SK-N-SH (cell line): Measurements from ENCODE around the gene TBRG4. TPM values are rescaled to one million over a fixed set of nuclear protein-coding genes. Genes with fewer than 3 reads are reported as not detected.

Source experiments
- CTCF ChIA-PET: fragments of 300-600, 350-600 bp; formaldehyde crosslinking; extraction: SDS; loops from one replicate; lab custom pipeline; 2021; lab: Yijun Ruan, JAX
- POLR2A ChIA-PET: fragments of 350-600 bp; sonication (Branson Sonifier 250); formaldehyde crosslinking; extraction: SDS; loops from one replicate; lab custom pipeline; 2020; ENCODE audit warnings: antibody characterized with exemption, inconsistent platforms; lab: Yijun Ruan, JAX
- DNase-seq: peaks from one replicate; pipeline ENCODE4 v3.0.0; 2012
- H2AFZ ChIP-seq: fragments of 200-600 bp; sonication (generic); 2 replicates; pipeline ENCODE4 v1.8.1; 2016; ENCODE audit warnings: antibody characterized with exemption, mild to moderate bottlenecking, low read depth
- H3F3A ChIP-seq: fragments of 200-600 bp; sonication (generic); replicated peaks from 2 replicates; pipeline ENCODE3; 2016; ENCODE audit warnings: antibody characterized with exemption, mild to moderate bottlenecking; ENCODE audit not compliant: insufficient read depth
- H3K27ac ChIP-seq, 2 experiments: fragments of 200-500 bp in 1 of 2; fragments of 200-600 bp in 1 of 2; sonication (Bioruptor generic) in 1 of 2; sonication (generic), shearing (Covaris generic) in 1 of 2; 2 replicates each; pipeline versions ENCODE4 v1.5.1 to v1.6.1; 2014 to 2016; ENCODE audit warnings: low read depth in 2 of 2, inconsistent platforms in 1 of 2, low read length in 1 of 2, mild to moderate bottlenecking in 1 of 2, mixed read lengths in 1 of 2
- H3K27me3 ChIP-seq: fragments of 200-600 bp; sonication (generic), shearing (Covaris generic); 2 replicates; pipeline ENCODE4 v1.6.1; 2016; ENCODE audit warnings: mixed run types; ENCODE audit not compliant: insufficient read depth
- H3K36me3 ChIP-seq, 2 experiments: fragments of 200-500 bp in 1 of 2; fragments of 200-600 bp in 1 of 2; sonication (Bioruptor generic) in 1 of 2; sonication (generic) in 1 of 2; replicated peaks in 1 of 2; 2 replicates each; pipeline versions ENCODE3 to v1.5.1; 2014 to 2016; ENCODE audit warnings: low read length in 1 of 2, mild to moderate bottlenecking in 1 of 2; ENCODE audit not compliant: insufficient read depth in 2 of 2, control insufficient read depth in 1 of 2
- H3K4me1 ChIP-seq, 2 experiments: fragments of 200-500 bp in 1 of 2; fragments of 200-600 bp in 1 of 2; sonication (Bioruptor generic) in 1 of 2; sonication (generic), shearing (Covaris generic) in 1 of 2; 2 replicates each; pipeline versions ENCODE4 v1.5.1 to v1.6.1; 2014 to 2016; ENCODE audit warnings: low read depth in 1 of 2, low read length in 1 of 2, mixed run types in 1 of 2; ENCODE audit not compliant: insufficient read depth in 2 of 2, control insufficient read depth in 1 of 2
- H3K4me2 ChIP-seq: fragments of 200-600 bp; sonication (generic), shearing (Covaris generic); 2 replicates; pipeline ENCODE4 v1.6.1; 2017; ENCODE audit warnings: mixed run types
- H3K4me3 ChIP-seq, 2 experiments: fragments of 200-500 bp in 1 of 2; fragments of 200-600 bp in 1 of 2; sonication (Bioruptor generic) in 1 of 2; sonication (generic), shearing (Covaris generic) in 1 of 2; 2 replicates each; pipeline versions ENCODE4 v1.5.1 to v1.8.1; 2014 to 2016; ENCODE audit warnings: low read depth in 2 of 2, inconsistent platforms in 1 of 2, low read length in 1 of 2, mild to moderate bottlenecking in 1 of 2, mixed read lengths in 1 of 2, moderate library complexity in 1 of 2
- H3K79me2 ChIP-seq: fragments of 200-600 bp; sonication (generic); 2 replicates; pipeline ENCODE4 v1.8.1; 2017; ENCODE audit warnings: mild to moderate bottlenecking; ENCODE audit not compliant: insufficient read depth
- H3K9ac ChIP-seq: fragments of 200-600 bp; sonication (generic); 2 replicates; pipeline ENCODE4 v1.6.1; 2017; ENCODE audit warnings: mixed run types
- H3K9me2 ChIP-seq: fragments of 200-600 bp; sonication (generic); 2 replicates; pipeline ENCODE4 v1.6.1; 2017; ENCODE audit warnings: mixed run types
- H3K9me3 ChIP-seq: fragments of 200-600 bp; sonication (generic); 2 replicates; pipeline ENCODE4 v1.6.1; 2017; ENCODE audit warnings: mixed run types, mild to moderate bottlenecking, moderate library complexity
- H4K20me1 ChIP-seq: fragments of 200-600 bp; sonication (generic); 2 replicates; pipeline ENCODE4 v1.6.1; 2017; ENCODE audit warnings: mild to moderate bottlenecking, mixed run types; ENCODE audit not compliant: insufficient read depth
- CHD2 ChIP-seq: fragments of 150-350 bp; IDR thresholded peaks from 2 replicates; pipeline ENCODE4 v1.6.1; 2018; ENCODE audit warnings: low read length; ENCODE audit not compliant: partially characterized antibody
- EP300 ChIP-seq, 2 experiments: IDR thresholded peaks; 2 replicates each; pipeline versions ENCODE4 v1.4.0 to v1.6.1; 2012; ENCODE audit warnings: borderline replicate concordance in 1 of 2, low read depth in 1 of 2, low read length in 1 of 2
- EZH2phosphoT487 ChIP-seq: fragments of 200-600 bp; sonication (generic); IDR thresholded peaks from 2 replicates; pipeline ENCODE4 v1.6.1; 2017; ENCODE audit warnings: low read depth, mixed run types, mild to moderate bottlenecking, antibody characterized with exemption, moderate library complexity, borderline replicate concordance
- FOXM1 ChIP-seq: IDR thresholded peaks from 2 replicates; pipeline ENCODE4 v1.4.0; 2012; ENCODE audit warnings: low read depth, mild to moderate bottlenecking
- GABPA ChIP-seq: IDR thresholded peaks from 2 replicates; pipeline ENCODE4 v1.4.0; 2012; ENCODE audit warnings: low read depth, mild to moderate bottlenecking
- GATA2 ChIP-seq: sonication (generic); formaldehyde crosslinking; IDR thresholded peaks from 2 replicates; pipeline ENCODE4 v1.5.0; 2020; ENCODE audit warnings: mild to moderate bottlenecking, missing genetic modification reagents
- JUND ChIP-seq: IDR thresholded peaks from 2 replicates; pipeline ENCODE4 v1.4.0; 2012
- NFIC ChIP-seq: IDR thresholded peaks from 2 replicates; pipeline ENCODE4 v1.4.0; 2012; ENCODE audit warnings: borderline replicate concordance
- RAD21 ChIP-seq: IDR thresholded peaks from 2 replicates; pipeline ENCODE4 v1.6.1; 2012; ENCODE audit warnings: mild to moderate bottlenecking, low read length
- RCOR1 ChIP-seq: fragments of 150-350 bp; IDR thresholded peaks from 2 replicates; pipeline ENCODE4 v1.6.1; 2017; ENCODE audit warnings: antibody characterized with exemption, low read length
- RFX5 ChIP-seq: IDR thresholded peaks from 2 replicates; pipeline ENCODE4 v1.6.1; 2012; ENCODE audit warnings: mild to moderate bottlenecking, improper control_type of control experiment, low read length
- SIN3A ChIP-seq: IDR thresholded peaks from 2 replicates; pipeline ENCODE4 v1.6.1; 2012; ENCODE audit warnings: low read depth, mild to moderate bottlenecking, low read length, moderate library complexity, borderline replicate concordance
- TCF12 ChIP-seq: IDR thresholded peaks from 2 replicates; pipeline ENCODE4 v1.4.0; 2012
- TEAD4 ChIP-seq: IDR thresholded peaks from 2 replicates; pipeline ENCODE4 v1.4.0; 2012; ENCODE audit warnings: mild to moderate bottlenecking, borderline replicate concordance; ENCODE audit not compliant: insufficient read depth
- YY1 ChIP-seq: IDR thresholded peaks from 2 replicates; pipeline ENCODE4 v1.4.0; 2012; ENCODE audit warnings: low read depth, mild to moderate bottlenecking
- WGBS: methylation state at CpG from one replicate; pipeline ENCODE4 v1.1.6; 2017; ENCODE audit warnings: low lambda C conversion rate; 5-methylcytosine and 5-hydroxymethylcytosine counted together
- polyA plus RNA-seq, 3 experiments: library from polyadenylated mRNA; depleted of rRNA; stranded (reverse); fragments of >200 nt; gene quantifications; 2 replicates each; pipeline ENCODE4 v1.2.3, GENCODE V29; 2012
- TF ChIP-seq, protein P1 (sequence below): fragments of 200-600 bp; sonication (generic); IDR thresholded peaks from 2 replicates; pipeline ENCODE4 v1.6.1; 2017; ENCODE audit warnings: antibody characterized with exemption, mild to moderate bottlenecking, moderate library complexity
- TF ChIP-seq, protein P2 (sequence below): fragments of 150-350 bp; IDR thresholded peaks from 2 replicates; pipeline ENCODE4 v1.6.1; 2016; ENCODE audit warnings: mild to moderate bottlenecking, low read depth, low read length
- TF ChIP-seq, protein P3 (sequence below): fragments of 150-350 bp; IDR thresholded peaks from 2 replicates; pipeline ENCODE4 v1.6.1; 2017; ENCODE audit warnings: antibody characterized with exemption, low read length, low read depth, borderline replicate concordance
- TF ChIP-seq, protein P4 (sequence below): IDR thresholded peaks from 2 replicates; pipeline ENCODE4 v1.4.0; 2012; ENCODE audit warnings: low read depth, borderline replicate concordance

Gene TBRG4
- polyA plus RNA-seq, 1 of the 3 experiments (the other 2 are of a cell fraction): 76.2 TPM

DNA sequence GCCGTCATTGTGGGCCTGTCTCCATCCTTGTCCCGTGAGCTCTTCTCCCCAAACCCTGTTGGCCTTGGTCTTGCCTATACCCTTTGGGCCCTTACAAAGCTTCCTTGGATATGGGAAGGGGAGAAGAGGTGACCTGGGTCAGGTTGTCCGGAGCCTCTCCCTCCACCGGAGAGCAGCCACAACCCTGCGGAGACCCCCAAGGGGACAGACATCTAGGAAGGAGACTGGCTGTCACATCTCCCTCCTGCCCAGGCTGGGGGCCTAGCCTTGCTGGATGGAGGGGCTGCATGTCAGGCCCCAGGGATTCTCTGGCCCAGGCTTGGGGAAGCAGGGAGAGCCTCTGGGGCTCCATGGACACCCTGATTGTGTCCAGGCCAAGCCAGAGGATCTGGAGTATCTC, 34.6 kb downstream of the TBRG4 start:
- Histone ChIP-seq H3K9me3 (no peaks in the 10 kb centered on the region), H3K4me2 (no peak overlapping the region), H3K4me1 (peaks cover 0 to 32% of the 10 kb centered on the region in 2 experiments; a peak in 1 of 4 replicates), H3K4me3 (no peak overlapping the region), H3K27me3 (no peaks in the 10 kb centered on the region), H3K9ac (no peak overlapping the region), H3F3A (peaks cover 3% of the 10 kb centered on the region), H2AFZ (no peak overlapping the region), H3K27ac (no peak overlapping the region; a peak in 1 of 4 replicates), H3K9me2 (no peaks in the 10 kb centered on the region), H4K20me1 (no peaks in the 10 kb centered on the region), H3K36me3 (peaks cover 10 to 53% of the 10 kb centered on the region in 2 experiments)
- DNase-seq: no peak
- 99% methylated on average over 4 of the region's 5 CpGs for WGBS
- CTCF ChIA-PET: interaction anchor here (6.6 kb wide), 1 partner anchor 59 kb away, joined by 36 read pairs; no protein-coding TSS in a partner anchor
- POLR2A ChIA-PET: interaction anchor here (1.2 kb wide), 1 partner anchor 12 kb away, joined by 4 read pairs; no protein-coding TSS in a partner anchor
- no peak for TF ChIP-seq NFIC
- TF ChIP-seq CHD2: no peak
- TF ChIP-seq RCOR1: no peak
- TF ChIP-seq GATA2 (CRISPR knock-in tag): no peak
- TF ChIP-seq, protein P1, sequence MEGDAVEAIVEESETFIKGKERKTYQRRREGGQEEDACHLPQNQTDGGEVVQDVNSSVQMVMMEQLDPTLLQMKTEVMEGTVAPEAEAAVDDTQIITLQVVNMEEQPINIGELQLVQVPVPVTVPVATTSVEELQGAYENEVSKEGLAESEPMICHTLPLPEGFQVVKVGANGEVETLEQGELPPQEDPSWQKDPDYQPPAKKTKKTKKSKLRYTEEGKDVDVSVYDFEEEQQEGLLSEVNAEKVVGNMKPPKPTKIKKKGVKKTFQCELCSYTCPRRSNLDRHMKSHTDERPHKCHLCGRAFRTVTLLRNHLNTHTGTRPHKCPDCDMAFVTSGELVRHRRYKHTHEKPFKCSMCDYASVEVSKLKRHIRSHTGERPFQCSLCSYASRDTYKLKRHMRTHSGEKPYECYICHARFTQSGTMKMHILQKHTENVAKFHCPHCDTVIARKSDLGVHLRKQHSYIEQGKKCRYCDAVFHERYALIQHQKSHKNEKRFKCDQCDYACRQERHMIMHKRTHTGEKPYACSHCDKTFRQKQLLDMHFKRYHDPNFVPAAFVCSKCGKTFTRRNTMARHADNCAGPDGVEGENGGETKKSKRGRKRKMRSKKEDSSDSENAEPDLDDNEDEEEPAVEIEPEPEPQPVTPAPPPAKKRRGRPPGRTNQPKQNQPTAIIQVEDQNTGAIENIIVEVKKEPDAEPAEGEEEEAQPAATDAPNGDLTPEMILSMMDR: no peak
- TF ChIP-seq JUND: no peak
- no peak for TF ChIP-seq EP300 (IDR thresholded peaks at IDR 0.05; ENCODE audit: borderline replicate concordance in 1 of 2, low read depth in 1 of 2, low read length in 1 of 2)
- no peak for TF ChIP-seq EZH2phosphoT487
- TF ChIP-seq RFX5: no peak
- TF ChIP-seq GABPA: no peak
- TF ChIP-seq, protein P2, sequence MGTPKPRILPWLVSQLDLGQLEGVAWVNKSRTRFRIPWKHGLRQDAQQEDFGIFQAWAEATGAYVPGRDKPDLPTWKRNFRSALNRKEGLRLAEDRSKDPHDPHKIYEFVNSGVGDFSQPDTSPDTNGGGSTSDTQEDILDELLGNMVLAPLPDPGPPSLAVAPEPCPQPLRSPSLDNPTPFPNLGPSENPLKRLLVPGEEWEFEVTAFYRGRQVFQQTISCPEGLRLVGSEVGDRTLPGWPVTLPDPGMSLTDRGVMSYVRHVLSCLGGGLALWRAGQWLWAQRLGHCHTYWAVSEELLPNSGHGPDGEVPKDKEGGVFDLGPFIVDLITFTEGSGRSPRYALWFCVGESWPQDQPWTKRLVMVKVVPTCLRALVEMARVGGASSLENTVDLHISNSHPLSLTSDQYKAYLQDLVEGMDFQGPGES: no peak
- TF ChIP-seq RAD21: no peak
- no peak for TF ChIP-seq TEAD4
- no peak for TF ChIP-seq FOXM1
- no peak for TF ChIP-seq SIN3A
- TF ChIP-seq TCF12: no peak
- no peak for TF ChIP-seq YY1
- TF ChIP-seq, protein P3, sequence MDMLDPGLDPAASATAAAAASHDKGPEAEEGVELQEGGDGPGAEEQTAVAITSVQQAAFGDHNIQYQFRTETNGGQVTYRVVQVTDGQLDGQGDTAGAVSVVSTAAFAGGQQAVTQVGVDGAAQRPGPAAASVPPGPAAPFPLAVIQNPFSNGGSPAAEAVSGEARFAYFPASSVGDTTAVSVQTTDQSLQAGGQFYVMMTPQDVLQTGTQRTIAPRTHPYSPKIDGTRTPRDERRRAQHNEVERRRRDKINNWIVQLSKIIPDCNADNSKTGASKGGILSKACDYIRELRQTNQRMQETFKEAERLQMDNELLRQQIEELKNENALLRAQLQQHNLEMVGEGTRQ: no peak
- TF ChIP-seq, protein P4, sequence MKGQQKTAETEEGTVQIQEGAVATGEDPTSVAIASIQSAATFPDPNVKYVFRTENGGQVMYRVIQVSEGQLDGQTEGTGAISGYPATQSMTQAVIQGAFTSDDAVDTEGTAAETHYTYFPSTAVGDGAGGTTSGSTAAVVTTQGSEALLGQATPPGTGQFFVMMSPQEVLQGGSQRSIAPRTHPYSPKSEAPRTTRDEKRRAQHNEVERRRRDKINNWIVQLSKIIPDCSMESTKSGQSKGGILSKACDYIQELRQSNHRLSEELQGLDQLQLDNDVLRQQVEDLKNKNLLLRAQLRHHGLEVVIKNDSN: no peak
- TF ChIP-seq, all 33 proteins: peak for 0
- H3K79me2 ChIP-seq: 0 out of 2 replicates have a peak, but pooled peaks cover 3% of the 10 kb centered on the region
